Ishikawa (cell line): ENCODE data around the gene RTKN2.

Experiments
- CREB1 ChIP-seq: IDR thresholded peaks from 2 replicates; pipeline ENCODE4 v1.6.1; 2012; ENCODE audit warnings: low read depth
- EGR1 ChIP-seq: IDR thresholded peaks from 2 replicates; pipeline ENCODE4 v1.6.1; 2012
- YY1 ChIP-seq: IDR thresholded peaks from 2 replicates; pipeline ENCODE4 v1.6.1; 2012; ENCODE audit warnings: low read depth

GRCh38 chr10:62225362-62225761 is 43.3 kb downstream of the RTKN2 start:
- no peak for TF ChIP-seq YY1
- TF ChIP-seq EGR1 = no peak
- TF ChIP-seq CREB1 = no peak
